Gastrocnemius medialis (tissue), 4 donors: ENCODE measurements around the gene ZBTB7C. TPM values are rescaled to one million over a fixed set of nuclear protein-coding genes. Genes with fewer than 3 reads are reported as not detected.

ENCODE experiments used
- ATAC-seq, 2 donors: fragments of 150-250 bp; one replicate each; pipeline ENCODE4 v1.9.1; 2016
- DNase-seq, 2 donors: peaks; one replicate each; pipeline ENCODE4 v3.0.0-alpha.2; 2019
- H3K27ac ChIP-seq, 4 donors: fragments of 200-600 bp; sonication (generic); 1 replicate in 1 of 4; 2 replicates in 3 of 4; pipeline ENCODE4 v1.5.1; 2016 to 2018; ENCODE audit warnings: mild to moderate bottlenecking in 2 of 4, moderate library complexity in 1 of 4
- H3K27me3 ChIP-seq, 3 donors: fragments of 200-600 bp; sonication (generic) in 2 of 3; 1 replicate in 1 of 3; 2 replicates in 2 of 3; pipeline versions ENCODE4 v1.5.1 to v1.6.0; 2016 to 2019; ENCODE audit warnings: mild to moderate bottlenecking in 1 of 3, moderate library complexity in 1 of 3
- H3K36me3 ChIP-seq, 2 donors: fragments of 200-600 bp; sonication (generic) in 1 of 2; one replicate each; pipeline ENCODE4 v1.5.1; 2017 to 2018
- H3K4me1 ChIP-seq, 2 donors: fragments of 200-600 bp; sonication (generic) in 1 of 2; one replicate each; pipeline ENCODE4 v1.5.1; 2016 to 2017; ENCODE audit warnings: mild to moderate bottlenecking in 2 of 2
- H3K4me3 ChIP-seq, 4 donors: fragments of 200-600 bp; sonication (generic) in 3 of 4; 1 replicate in 1 of 4; 2 replicates in 3 of 4; pipeline ENCODE4 v1.5.1; 2016 to 2019; ENCODE audit warnings: mild to moderate bottlenecking in 2 of 4
- H3K9me3 ChIP-seq, 3 donors: fragments of 200-600 bp; sonication (generic) in 2 of 3; 1 replicate in 1 of 3; 2 replicates in 2 of 3; pipeline ENCODE4 v1.5.1; 2016 to 2019
- CTCF ChIP-seq, 5 experiments: fragments of 450-650 bp in 3 of 5; fragments of 200-600 bp in 2 of 5; sonication (generic) in 2 of 5; IDR thresholded peaks in 4 of 5; conservative IDR thresholded peaks in 1 of 5; 1 replicate in 4 of 5; 2 replicates in 1 of 5; pipeline ENCODE4 v1.5.1; 2016 to 2019; ENCODE audit warnings: antibody characterized with exemption in 5 of 5, mild to moderate bottlenecking in 3 of 5, moderate library complexity in 3 of 5
- POLR2A ChIP-seq, 2 donors: fragments of 450-650 bp; IDR thresholded peaks; one replicate each; pipeline ENCODE4 v1.6.1; 2017; ENCODE audit warnings: antibody characterized with exemption in 2 of 2, mild to moderate bottlenecking in 2 of 2, moderate library complexity in 2 of 2
- in situ Hi-C, 4 donors: fragments of 200-750 bp; cut with MboI; loops; one replicate each; pipeline versions ENCODE4 v1.15.0 to v1.8.0; 2017; ENCODE audit warnings: low sequenced_read_pairs in 4 of 4
- intact Hi-C: fragments of 100-400 bp; cut with DNase I; formaldehyde crosslinking; loops from one replicate; pipeline ENCODE4 v1.15.1; 2023; ENCODE audit warnings: low total_unique reads
- total RNA-seq, 4 donors: library from RNA; depleted of rRNA; stranded (reverse); fragments of >200 nt; gene quantifications; one replicate each; pipeline versions ENCODE4 v1.1.0 to v1.2.3, GENCODE V29; 2016

Gene ZBTB7C
- total RNA-seq, 4 donors from 2014 or later = 0.53 to 12.3 (median 1.1) TPM

- Histone ChIP-seq H3K27me3 (no peaks in the 10 kb centered on the region), H3K36me3 (no peaks in the 10 kb centered on the region), H3K27ac (no peak overlapping the region), H3K9me3 (no peaks in the 10 kb centered on the region), H3K4me3 (no peak overlapping the region), H3K4me1 (peaks cover 13 to 16% of the 10 kb centered on the region in 2 donors)
- ATAC-seq (no peak), DNase-seq (no peak)
- TF ChIP-seq CTCF (IDR thresholded peaks at IDR 0.05 in 4 of 5, conservative IDR thresholded peaks at IDR 0.05 in 1 of 5) (no peak), POLR2A (IDR thresholded peaks at IDR 0.05) (no peak)
- in situ Hi-C loops = no loop called here
- intact Hi-C loops = no loop called here
These were observed 216.6 kb downstream of the ZBTB7C start for GRCh38 chr18:48192542-48192941.

- intact Hi-C loops = no loop called here
- H3K27ac ChIP-seq = no peak overlapping the region
- ATAC-seq (no peak), DNase-seq (no peak)
- H3K4me1 ChIP-seq = peaks cover 13 to 16% of the 10 kb centered on the region in 2 donors
- TF ChIP-seq CTCF (IDR thresholded peaks at IDR 0.05 in 4 of 5, conservative IDR thresholded peaks at IDR 0.05 in 1 of 5) (no peak), POLR2A (IDR thresholded peaks at IDR 0.05) (no peak)
- no peaks in the 10 kb centered on the region for H3K27me3 ChIP-seq
- no peaks in the 10 kb centered on the region for H3K36me3 ChIP-seq
- in situ Hi-C loops = no loop called here
- H3K4me3 ChIP-seq = no peak overlapping the region
- H3K9me3 ChIP-seq = no peaks in the 10 kb centered on the region
These were observed 217.7 kb downstream of the ZBTB7C start for GRCh38 chr18:48191494-48191893.

- intact Hi-C loops (no loop called here), in situ Hi-C loops (no loop called here)
- no peak overlapping the region for H3K4me3 ChIP-seq
- no peaks in the 10 kb centered on the region for H3K36me3 ChIP-seq
- no peak overlapping the region for H3K27ac ChIP-seq
- ATAC-seq (no peak), DNase-seq (no peak)
- H3K27me3 ChIP-seq = no peaks in the 10 kb centered on the region
- H3K4me1 ChIP-seq = peaks cover 13 to 16% of the 10 kb centered on the region in 2 donors
- no peaks in the 10 kb centered on the region for H3K9me3 ChIP-seq
- TF ChIP-seq CTCF (IDR thresholded peaks at IDR 0.05 in 4 of 5, conservative IDR thresholded peaks at IDR 0.05 in 1 of 5) (no peak), POLR2A (IDR thresholded peaks at IDR 0.05) (no peak)
These were observed 218.2 kb downstream of the ZBTB7C start for GRCh38 chr18:48190994-48191393.

- intact Hi-C loops = no loop called here
- in situ Hi-C loops = no loop called here
- DNase-seq (no peak), ATAC-seq (no peak)
- H3K27ac ChIP-seq = no peak overlapping the region
- H3K27me3 ChIP-seq = no peaks in the 10 kb centered on the region
- no peaks in the 10 kb centered on the region for H3K36me3 ChIP-seq
- no peak overlapping the region for H3K4me3 ChIP-seq
- TF ChIP-seq CTCF (IDR thresholded peaks at IDR 0.05 in 4 of 5, conservative IDR thresholded peaks at IDR 0.05 in 1 of 5) = no peak
- no peak for TF ChIP-seq POLR2A (IDR thresholded peaks at IDR 0.05)
- peaks cover 1% of the 10 kb centered on the region in 2 donors for H3K4me1 ChIP-seq
- H3K9me3 ChIP-seq = no peaks in the 10 kb centered on the region
These were observed 220.6 kb downstream of the ZBTB7C start for GRCh38 chr18:48188609-48189008.

- Histone ChIP-seq H3K36me3 (no peaks in the 10 kb centered on the region), H3K9me3 (no peaks in the 10 kb centered on the region), H3K4me1 (no peaks in the 10 kb centered on the region), H3K4me3 (no peak overlapping the region), H3K27ac (no peak overlapping the region), H3K27me3 (no peaks in the 10 kb centered on the region)
- no peak for DNase-seq
- intact Hi-C loops = no loop called here
- TF ChIP-seq POLR2A (IDR thresholded peaks at IDR 0.05) (no peak), CTCF (IDR thresholded peaks at IDR 0.05 in 4 of 5, conservative IDR thresholded peaks at IDR 0.05 in 1 of 5) (no peak)
- in situ Hi-C loops = no loop called here
- no peak for ATAC-seq
These were observed 222.3 kb downstream of the ZBTB7C start for GRCh38 chr18:48186861-48187260.
